Right kidney (tissue), 1 donor: ENCODE measurements around the gene PTAFR.
"Not testable (repeated sequence)": the region's sequence is repeated elsewhere in the genome, so short reads cannot be mapped to it uniquely, and the experiment has no call there.

Source experiments
- DNase-seq: peaks from one replicate; pipeline ENCODE4 v3.0.0-alpha.2; 2016

PTAFR gene

GRCh38 chr1:28144203-28145135 lies 32.0 kb downstream of the PTAFR start:
- no peak for DNase-seq

GRCh38 chr1:28143496-28144202 lies 32.8 kb downstream of the PTAFR start:
- no peak for DNase-seq

DNA sequence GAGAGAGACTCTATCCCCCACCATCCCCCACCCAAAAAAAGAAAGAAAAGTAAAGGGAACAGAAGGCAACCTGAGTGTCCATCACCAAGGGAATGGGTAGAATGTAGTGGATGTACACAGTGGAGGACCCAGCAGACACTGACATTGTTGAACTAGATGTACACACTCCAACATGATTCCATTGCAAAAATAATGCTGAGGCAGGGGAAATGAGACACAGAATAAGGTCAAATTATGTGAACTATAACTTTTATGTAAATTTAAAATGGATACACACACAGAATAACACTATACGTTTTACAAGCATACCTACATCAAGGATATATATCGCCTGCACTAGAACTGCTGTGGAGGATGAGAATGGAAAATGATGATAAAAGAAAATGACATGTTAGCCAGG lies 34.8 kb downstream of the PTAFR start:
- DNase-seq = no peak

- DNase-seq = not testable (repeated sequence)
These were observed 36.6 kb downstream of the PTAFR start for GRCh38 chr1:28139866-28140265.

DNA sequence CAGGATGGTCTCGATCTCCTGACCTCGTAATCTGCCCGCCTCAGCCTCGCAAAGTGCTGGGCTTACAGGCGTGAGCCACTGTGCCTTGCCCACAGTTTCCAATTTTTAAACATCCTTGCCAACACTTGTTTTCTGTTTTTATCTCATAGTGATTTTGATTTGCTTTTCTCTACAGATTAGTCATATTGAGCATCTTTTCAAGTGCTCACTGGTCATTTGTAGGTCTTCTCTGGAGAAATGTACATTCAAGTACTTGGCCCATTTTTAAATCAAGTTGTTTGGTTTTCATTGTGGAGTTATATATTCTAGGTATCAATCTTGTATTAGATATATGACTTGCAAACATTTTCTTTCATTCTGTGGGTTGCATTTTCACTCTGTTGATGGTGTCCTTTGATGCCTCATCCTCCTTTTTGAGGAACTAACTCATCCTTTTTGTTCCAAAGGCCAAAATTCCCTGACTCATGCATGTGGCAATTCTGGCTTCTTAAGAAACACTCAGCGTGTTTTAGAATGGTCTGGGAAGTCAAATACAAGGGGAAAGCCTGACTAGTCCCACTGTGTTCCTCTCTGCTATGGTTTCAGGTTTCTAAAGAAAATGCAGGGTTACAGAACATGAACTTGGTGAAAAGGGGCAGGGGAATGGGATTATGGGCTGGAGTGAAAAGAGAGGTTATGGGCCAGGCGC lies 37.3 kb downstream of the PTAFR start:
- DNase-seq = no peak

DNA sequence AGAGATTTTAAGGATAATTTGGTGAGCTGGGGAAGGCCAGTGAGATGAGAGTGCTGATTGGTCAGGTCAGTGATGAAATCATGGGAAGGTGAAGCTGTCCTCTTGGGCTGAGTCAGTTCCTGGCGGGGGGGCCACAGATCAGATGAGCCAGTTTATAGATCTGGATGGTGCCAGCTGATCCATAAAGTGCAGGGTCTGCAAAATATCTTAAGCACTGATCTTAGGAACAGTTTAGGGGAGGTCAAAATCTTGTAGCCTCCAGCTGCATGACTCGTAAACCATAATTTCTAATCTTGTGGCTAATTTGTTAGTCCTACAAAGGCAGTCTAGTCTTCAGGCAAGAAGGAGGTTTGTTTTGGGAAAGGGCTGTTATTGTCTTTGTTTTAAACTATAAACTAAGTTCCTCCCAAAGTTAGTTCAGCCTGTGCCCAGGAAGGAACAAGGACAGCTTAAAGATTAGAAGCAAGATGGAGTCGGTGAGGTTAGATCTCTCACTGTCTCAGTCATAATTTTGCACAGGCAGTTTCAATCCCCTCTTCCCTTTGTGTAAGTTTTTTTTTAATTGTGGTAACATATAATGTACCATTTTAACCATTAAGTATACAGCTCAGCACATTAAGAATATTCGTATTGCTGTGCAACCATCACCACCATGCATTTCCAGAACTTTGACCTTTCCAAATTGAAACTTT lies 39.4 kb downstream of the PTAFR start:
- no peak for DNase-seq

GRCh38 chr1:28136169-28136921 lies 40.1 kb downstream of the PTAFR start:
- DNase-seq = no peak

DNA sequence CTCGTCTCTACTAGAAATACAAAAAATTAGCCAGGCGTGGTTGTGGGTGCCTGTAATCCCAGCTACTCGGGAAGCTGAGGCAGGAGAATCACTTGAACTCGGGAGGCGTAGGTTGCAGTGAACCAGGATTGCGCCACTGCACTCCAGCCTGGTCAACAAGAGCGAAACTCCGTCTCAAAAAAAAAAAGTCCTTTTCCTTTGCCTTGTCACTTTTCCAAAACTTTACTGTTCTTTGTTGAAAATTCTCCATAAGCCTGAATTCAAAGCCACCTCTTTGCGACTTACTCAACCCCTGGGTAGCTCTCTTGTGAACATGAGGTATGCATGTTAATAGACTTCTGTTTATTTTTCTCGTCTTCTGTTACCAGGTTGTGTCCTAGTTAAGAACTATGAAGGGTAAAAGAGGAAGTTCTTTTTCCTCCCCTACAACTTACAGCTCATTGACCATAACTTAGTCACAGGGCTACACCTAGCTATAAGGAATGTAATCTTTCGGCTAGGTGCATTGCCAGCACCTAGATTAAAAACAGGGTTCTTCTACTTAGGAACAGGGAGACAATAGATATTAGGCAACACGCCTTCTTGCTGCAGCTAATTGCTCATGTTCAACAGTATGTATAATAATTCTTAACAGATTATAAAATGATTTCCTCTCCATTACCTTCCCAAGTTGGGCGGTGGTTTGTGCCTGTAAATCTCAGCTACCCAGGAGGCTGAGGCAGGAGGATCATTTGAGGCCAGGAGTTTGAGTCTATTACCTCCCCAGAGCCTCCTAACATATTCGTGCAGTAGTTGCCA lies 40.9 kb downstream of the PTAFR start:
- peak; percentile 16 for DNase-seq

DNA sequence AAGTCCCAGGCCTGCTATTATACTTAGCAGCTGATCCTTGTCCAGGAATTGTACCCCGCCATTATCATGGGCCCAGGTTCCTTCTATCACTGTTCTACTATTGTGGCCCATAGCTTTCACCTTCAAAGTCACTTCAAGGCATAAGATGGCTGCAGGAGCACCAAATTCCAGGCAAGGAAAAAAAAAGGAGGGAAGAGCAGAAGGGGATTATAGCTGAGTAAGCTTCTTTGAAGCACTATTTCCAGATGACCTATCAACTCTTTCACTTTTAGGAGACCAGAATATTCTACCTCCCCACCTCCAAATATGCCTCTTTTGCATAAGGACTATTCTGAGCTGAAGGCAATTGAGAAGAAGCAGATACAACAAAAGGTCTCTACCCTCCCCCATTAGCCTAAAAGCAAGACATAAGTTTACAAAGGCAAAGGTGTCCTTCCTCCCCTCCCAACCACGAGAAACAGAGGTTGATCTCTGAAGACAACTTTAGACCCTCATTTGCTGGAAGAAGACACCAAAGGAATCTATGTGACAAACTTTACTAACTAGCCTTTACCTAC lies 41.8 kb downstream of the PTAFR start:
- no peak for DNase-seq

- peak; percentile 18 for DNase-seq
These were observed 44.0 kb downstream of the PTAFR start for GRCh38 chr1:28132171-28133167.

GRCh38 chr1:28130901-28131300 lies 45.6 kb downstream of the PTAFR start:
- no peak for DNase-seq

GRCh38 chr1:28129150-28129549 lies 47.3 kb downstream of the PTAFR start:
- no peak for DNase-seq

- no peak for DNase-seq
These were observed 48.8 kb downstream of the PTAFR start for GRCh38 chr1:28127617-28128257.

DNA sequence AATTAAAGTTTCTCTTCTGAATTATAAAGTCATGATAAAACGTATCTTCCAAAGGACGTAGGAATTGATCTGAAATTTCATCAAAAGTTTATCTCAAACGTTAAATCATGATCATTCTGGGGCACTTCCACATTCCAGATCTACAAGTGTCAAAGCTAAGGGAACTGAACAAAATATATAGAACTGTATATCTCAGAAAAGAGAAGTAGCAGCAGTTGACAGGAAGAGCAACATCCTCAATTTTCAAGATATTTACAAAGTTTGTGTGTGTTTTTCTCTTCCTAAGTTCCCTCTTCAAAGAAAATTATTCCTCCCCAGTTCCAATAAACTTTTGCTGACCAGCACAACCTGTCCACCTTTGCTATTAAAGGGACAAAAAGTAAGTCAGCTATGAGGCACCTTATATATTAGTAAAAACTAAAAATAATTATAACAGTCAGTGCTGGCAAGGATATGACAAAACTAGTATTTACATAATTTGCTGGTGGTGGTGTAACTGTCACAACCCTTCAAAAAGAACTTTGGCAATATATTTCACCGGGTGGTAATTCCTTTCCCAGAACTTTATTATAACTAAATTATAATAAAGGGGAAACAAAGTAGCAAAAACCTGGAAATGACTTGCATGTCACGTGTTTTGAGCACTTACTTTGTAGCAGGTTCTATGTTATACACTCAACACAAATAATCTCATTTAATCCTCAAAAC lies 49.6 kb downstream of the PTAFR start:
- DNase-seq = no peak

GRCh38 chr1:28126212-28126611 lies 50.3 kb downstream of the PTAFR start:
- DNase-seq = no peak

DNA sequence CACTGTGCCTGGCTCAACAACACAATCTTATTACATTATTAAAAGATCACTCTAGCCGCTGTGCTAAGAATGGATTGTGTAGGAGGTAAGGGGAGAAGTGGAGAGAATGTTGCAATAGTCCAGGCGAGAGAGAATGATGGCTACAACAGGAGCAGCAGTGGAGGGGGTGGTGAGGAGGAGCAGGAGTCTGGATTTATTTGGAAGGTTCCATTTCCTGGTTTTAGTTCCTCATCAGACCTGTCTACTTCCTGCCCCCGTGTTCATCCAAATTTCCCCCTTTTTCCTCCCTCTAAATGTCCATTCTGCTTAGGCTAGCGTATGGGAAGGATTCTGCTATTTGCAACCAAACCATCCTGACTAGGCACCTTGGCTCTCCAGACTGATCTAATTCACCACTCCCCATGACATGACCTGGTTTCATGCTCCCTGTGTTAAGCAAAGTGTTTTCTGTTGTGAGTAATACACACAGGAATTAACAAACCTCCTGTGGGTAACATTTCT lies 53.0 kb downstream of the PTAFR start:
- no peak for DNase-seq

- no peak for DNase-seq
These were observed 54.3 kb downstream of the PTAFR start for GRCh38 chr1:28122183-28122582.

- no peak for DNase-seq
These were observed 56.9 kb downstream of the PTAFR start for GRCh38 chr1:28119556-28119955.
